Measurements from ENCODE around the gene CALHM6.

The CALHM6 gene

DNA sequence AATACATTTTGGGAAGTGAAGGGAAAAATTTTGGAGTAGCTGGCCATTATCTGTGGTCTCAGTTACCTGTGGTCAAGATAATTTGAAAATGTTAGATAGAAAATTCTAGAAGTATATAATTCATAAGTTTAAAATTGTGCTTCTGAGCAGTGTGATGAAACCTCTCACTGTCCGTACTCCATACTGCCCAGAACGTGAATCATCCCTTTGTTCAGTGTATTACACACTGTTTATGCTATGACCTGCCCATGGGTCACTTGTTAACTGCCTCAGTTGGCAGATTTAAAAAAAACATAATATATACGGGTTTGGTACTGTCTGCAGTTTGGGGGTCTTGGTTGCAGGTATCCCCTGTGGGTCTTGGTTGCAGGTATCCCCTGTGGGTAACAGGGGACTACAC is 46.1 kb downstream of the CALHM6 start:
- H4K8ac ChIP-seq (ENCODE audit: low read depth, low read length): no peak overlapping the region
- H2AFZ ChIP-seq (ENCODE audit: insufficient read depth, low read length, poor library complexity): no peak overlapping the region
- no CpG with 5 or more reads among the region's 3 CpGs for WGBS (ENCODE audit: extremely low coverage, insufficient coverage, insufficient read length)
- H3K79me1 ChIP-seq (ENCODE audit: low read length): peaks cover 3% of the 10 kb centered on the region
- no peak overlapping the region for H2AK5ac ChIP-seq (ENCODE audit: low read length)
- H4K91ac ChIP-seq (ENCODE audit: low read depth, low read length): no peak overlapping the region
- no peak overlapping the region for H3K9ac ChIP-seq (ENCODE audit: low read length)
- no peak overlapping the region for H2BK12ac ChIP-seq (ENCODE audit: low read length)
- H3K36me3 ChIP-seq (ENCODE audit: control insufficient read depth in 1 of 2, insufficient read depth in 2 of 2, low read length in 2 of 2): no peaks in the 10 kb centered on the region
- H3K4me2 ChIP-seq (ENCODE audit: low read length): no peak overlapping the region
- no peak overlapping the region for H3K23ac ChIP-seq (ENCODE audit: low read length)
- H3K4me1 ChIP-seq (ENCODE audit: control insufficient read depth in 1 of 2, insufficient read depth in 2 of 2, low read length in 2 of 2): peaks cover 0 to 4% of the 10 kb centered on the region in 2 experiments
- H3K27ac ChIP-seq (ENCODE audit: low read depth, low read length): no peak overlapping the region
- no peak overlapping the region for H3K18ac ChIP-seq (ENCODE audit: low read length)
- H3K79me2 ChIP-seq (ENCODE audit: control insufficient read depth, insufficient read depth, low read length, poor library complexity): no peaks in the 10 kb centered on the region
- H4K12ac ChIP-seq (ENCODE audit: low read depth, low read length): no peak overlapping the region
- no peak overlapping the region for H3K4me3 ChIP-seq (ENCODE audit: low read depth, low read length)
- H3K14ac ChIP-seq (ENCODE audit: low read length): no peak overlapping the region
- H3K27me3 ChIP-seq (ENCODE audit: insufficient read depth, low read length): no peaks in the 10 kb centered on the region
- no peak for DNase-seq
- no peak overlapping the region for H2BK120ac ChIP-seq (ENCODE audit: insufficient read depth, low read length, poor library complexity)
- H2BK5ac ChIP-seq (ENCODE audit: low read depth, low read length, poor library complexity): no peak overlapping the region
- H3K9me3 ChIP-seq (ENCODE audit: insufficient read depth, low read depth, low read length): no peaks in the 10 kb centered on the region
- no peak overlapping the region for H3K4ac ChIP-seq (ENCODE audit: low read depth, low read length)

DNA sequence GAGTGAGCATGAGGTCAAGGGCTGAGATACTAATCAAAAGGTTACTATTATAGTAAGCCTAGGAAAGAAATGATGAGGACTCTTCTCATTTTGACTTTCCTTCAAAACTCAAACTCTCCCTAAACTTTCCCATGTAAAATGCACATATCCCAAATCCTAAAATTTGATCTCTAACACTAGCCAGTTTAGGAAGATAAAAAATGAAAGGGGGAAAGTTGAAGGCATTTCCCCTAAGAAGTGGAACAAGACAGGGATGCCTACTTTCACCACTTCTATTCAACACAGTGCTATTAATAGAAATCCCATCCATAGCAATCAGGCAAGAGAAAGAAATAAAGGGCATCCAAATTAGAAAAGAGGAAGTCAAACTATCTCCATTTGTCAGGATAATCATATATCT is 47.4 kb downstream of the CALHM6 start:
- H2AFZ ChIP-seq (ENCODE audit: insufficient read depth, low read length, poor library complexity): no peak overlapping the region
- no peak for DNase-seq
- no peak overlapping the region for H3K4ac ChIP-seq (ENCODE audit: low read depth, low read length)
- no peak overlapping the region for H3K27ac ChIP-seq (ENCODE audit: low read depth, low read length)
- no peaks in the 10 kb centered on the region for H3K79me2 ChIP-seq (ENCODE audit: control insufficient read depth, insufficient read depth, low read length, poor library complexity)
- H4K8ac ChIP-seq (ENCODE audit: low read depth, low read length): no peak overlapping the region
- no peak overlapping the region for H3K18ac ChIP-seq (ENCODE audit: low read length)
- no peak overlapping the region for H3K4me3 ChIP-seq (ENCODE audit: low read depth, low read length)
- no peaks in the 10 kb centered on the region for H3K36me3 ChIP-seq (ENCODE audit: control insufficient read depth in 1 of 2, insufficient read depth in 2 of 2, low read length in 2 of 2)
- H3K9ac ChIP-seq (ENCODE audit: low read length): no peak overlapping the region
- no peak overlapping the region for H4K12ac ChIP-seq (ENCODE audit: low read depth, low read length)
- no peak overlapping the region for H3K4me2 ChIP-seq (ENCODE audit: low read length)
- H3K14ac ChIP-seq (ENCODE audit: low read length): no peak overlapping the region
- no peak overlapping the region for H2BK5ac ChIP-seq (ENCODE audit: low read depth, low read length, poor library complexity)
- no peak overlapping the region for H3K23ac ChIP-seq (ENCODE audit: low read length)
- H3K4me1 ChIP-seq (ENCODE audit: control insufficient read depth in 1 of 2, insufficient read depth in 2 of 2, low read length in 2 of 2): peaks cover 0 to 4% of the 10 kb centered on the region in 2 experiments
- H3K79me1 ChIP-seq (ENCODE audit: low read length): peaks cover 3% of the 10 kb centered on the region
- no peak overlapping the region for H2BK120ac ChIP-seq (ENCODE audit: insufficient read depth, low read length, poor library complexity)
- H4K91ac ChIP-seq (ENCODE audit: low read depth, low read length): no peak overlapping the region
- H3K27me3 ChIP-seq (ENCODE audit: insufficient read depth, low read length): no peaks in the 10 kb centered on the region
- H2BK12ac ChIP-seq (ENCODE audit: low read length): no peak overlapping the region
- H2AK5ac ChIP-seq (ENCODE audit: low read length): no peak overlapping the region
- H3K9me3 ChIP-seq (ENCODE audit: insufficient read depth, low read depth, low read length): no peaks in the 10 kb centered on the region

DNA sequence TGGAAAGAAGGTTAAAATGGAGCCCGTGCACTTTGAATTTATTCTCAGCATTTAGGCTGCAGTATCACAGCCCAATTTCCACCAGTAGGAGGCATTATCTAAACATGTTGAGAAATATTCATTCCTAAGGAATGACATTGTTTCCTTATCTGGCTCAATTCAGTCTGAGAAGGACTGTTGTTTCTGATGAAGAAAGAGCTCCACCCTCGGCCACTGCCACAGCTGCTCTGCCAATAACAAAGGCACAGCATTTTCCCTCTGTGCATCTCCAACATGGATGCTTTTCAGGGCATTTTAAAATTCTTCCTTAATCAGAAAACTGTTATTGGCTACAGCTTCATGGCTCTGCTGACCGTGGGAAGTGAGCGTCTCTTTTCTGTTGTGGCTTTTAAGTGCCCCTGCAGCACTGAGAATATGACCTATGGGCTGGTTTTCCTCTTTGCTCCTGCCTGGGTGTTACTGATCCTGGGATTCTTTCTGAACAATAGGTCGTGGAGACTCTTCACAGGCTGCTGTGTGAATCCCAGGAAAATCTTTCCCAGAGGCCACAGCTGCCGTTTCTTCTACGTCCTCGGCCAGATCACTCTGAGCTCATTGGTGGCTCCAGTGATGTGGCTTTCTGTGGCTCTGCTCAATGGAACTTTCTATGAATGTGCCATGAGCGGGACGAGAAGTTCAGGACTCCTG is 50.4 kb downstream of the CALHM6 start, which contains the start of gene CALHM5:
CALHM5 (plus strand) TSS at position 216 of the 687 bp plus-strand sequence; CDS start at position 274, 58 bp downstream.
- no CpG with 5 or more reads among the region's 10 CpGs for WGBS (ENCODE audit: extremely low coverage, insufficient coverage, insufficient read length)
- Histone ChIP-seq H3K27ac (ENCODE audit: low read depth, low read length) (peak within 1 kb of the TSS; percentile 12), H3K9ac (ENCODE audit: low read length) (no peak within 1 kb of the TSS), H4K12ac (ENCODE audit: low read depth, low read length) (no peak within 1 kb of the TSS), H3K79me1 (ENCODE audit: low read length) (peaks cover 3% of the 10 kb centered on the region), H3K4me3 (ENCODE audit: low read depth, low read length) (no peak within 1 kb of the TSS), H3K27me3 (ENCODE audit: insufficient read depth, low read length) (no peaks in the 10 kb centered on the region), H3K36me3 (ENCODE audit: control insufficient read depth in 1 of 2, insufficient read depth in 2 of 2, low read length in 2 of 2) (no peaks in the 10 kb centered on the region), H3K79me2 (ENCODE audit: control insufficient read depth, insufficient read depth, low read length, poor library complexity) (no peaks in the 10 kb centered on the region), H2AFZ (ENCODE audit: insufficient read depth, low read length, poor library complexity) (peak within 1 kb of the TSS; percentile 12), H2BK120ac (ENCODE audit: insufficient read depth, low read length, poor library complexity) (peak within 1 kb of the TSS; percentile 2), H3K9me3 (ENCODE audit: insufficient read depth, low read depth, low read length) (no peaks in the 10 kb centered on the region), H4K8ac (ENCODE audit: low read depth, low read length) (peak within 1 kb of the TSS; percentile 37), H4K91ac (ENCODE audit: low read depth, low read length) (no peak within 1 kb of the TSS), H2BK5ac (ENCODE audit: low read depth, low read length, poor library complexity) (peak within 1 kb of the TSS; percentile 42), H2BK12ac (ENCODE audit: low read length) (peak within 1 kb of the TSS; percentile 37), H3K23ac (ENCODE audit: low read length) (no peak within 1 kb of the TSS), H3K18ac (ENCODE audit: low read length) (no peak within 1 kb of the TSS), H3K4me2 (ENCODE audit: low read length) (peak within 1 kb of the TSS; percentile 4), H3K4ac (ENCODE audit: low read depth, low read length) (no peak within 1 kb of the TSS), H3K14ac (ENCODE audit: low read length) (peak within 1 kb of the TSS; percentile 24), H3K4me1 (ENCODE audit: control insufficient read depth in 1 of 2, insufficient read depth in 2 of 2, low read length in 2 of 2) (peaks cover 0 to 4% of the 10 kb centered on the region in 2 experiments), H2AK5ac (ENCODE audit: low read length) (no peak within 1 kb of the TSS)
- peak; percentile 65 to 95 for DNase-seq

DNA sequence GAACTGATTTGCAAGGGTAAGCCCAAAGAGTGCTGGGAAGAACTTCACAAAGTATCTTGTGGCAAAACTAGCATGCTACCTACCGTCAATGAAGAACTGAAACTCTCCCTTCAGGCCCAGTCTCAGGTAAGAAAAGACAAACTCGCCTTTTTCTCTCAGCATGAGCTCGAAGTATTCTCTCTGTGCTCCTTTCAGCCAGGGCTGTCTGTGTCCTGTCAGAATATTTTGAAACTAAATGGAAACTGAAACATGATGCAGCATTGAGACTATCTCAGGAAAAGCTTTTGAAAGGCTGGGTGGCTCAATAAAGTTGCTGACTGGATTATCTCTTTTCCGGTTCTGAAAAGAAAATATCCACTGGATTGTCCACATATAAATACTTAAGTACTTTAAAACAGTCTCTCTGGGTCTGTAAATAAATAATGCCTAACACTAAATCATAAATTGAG is 51.0 kb downstream of the CALHM6 start:
- H3K4me3 ChIP-seq (ENCODE audit: low read depth, low read length): no peak overlapping the region
- peak overlapping the region; percentile 42 for H2BK5ac ChIP-seq (ENCODE audit: low read depth, low read length, poor library complexity)
- peak overlapping the region; percentile 12 for H3K27ac ChIP-seq (ENCODE audit: low read depth, low read length)
- peaks cover 3% of the 10 kb centered on the region for H3K79me1 ChIP-seq (ENCODE audit: low read length)
- H3K27me3 ChIP-seq (ENCODE audit: insufficient read depth, low read length): no peaks in the 10 kb centered on the region
- H3K18ac ChIP-seq (ENCODE audit: low read length): no peak overlapping the region
- H2BK12ac ChIP-seq (ENCODE audit: low read length): peak overlapping the region; percentile 37
- no peak for DNase-seq
- H4K12ac ChIP-seq (ENCODE audit: low read depth, low read length): no peak overlapping the region
- peaks cover 0 to 4% of the 10 kb centered on the region in 2 experiments for H3K4me1 ChIP-seq (ENCODE audit: control insufficient read depth in 1 of 2, insufficient read depth in 2 of 2, low read length in 2 of 2)
- H4K91ac ChIP-seq (ENCODE audit: low read depth, low read length): no peak overlapping the region
- peak overlapping the region; percentile 12 for H2AFZ ChIP-seq (ENCODE audit: insufficient read depth, low read length, poor library complexity)
- no peaks in the 10 kb centered on the region for H3K36me3 ChIP-seq (ENCODE audit: control insufficient read depth in 1 of 2, insufficient read depth in 2 of 2, low read length in 2 of 2)
- no peak overlapping the region for H3K14ac ChIP-seq (ENCODE audit: low read length)
- WGBS (ENCODE audit: extremely low coverage, insufficient coverage, insufficient read length): no CpG with 5 or more reads among the region's 4 CpGs
- no peak overlapping the region for H3K4me2 ChIP-seq (ENCODE audit: low read length)
- no peak overlapping the region for H3K4ac ChIP-seq (ENCODE audit: low read depth, low read length)
- peak overlapping the region; percentile 37 for H4K8ac ChIP-seq (ENCODE audit: low read depth, low read length)
- H2AK5ac ChIP-seq (ENCODE audit: low read length): no peak overlapping the region
- H3K9ac ChIP-seq (ENCODE audit: low read length): no peak overlapping the region
- H2BK120ac ChIP-seq (ENCODE audit: insufficient read depth, low read length, poor library complexity): peak overlapping the region; percentile 2
- H3K9me3 ChIP-seq (ENCODE audit: insufficient read depth, low read depth, low read length): no peaks in the 10 kb centered on the region
- no peak overlapping the region for H3K23ac ChIP-seq (ENCODE audit: low read length)
- no peaks in the 10 kb centered on the region for H3K79me2 ChIP-seq (ENCODE audit: control insufficient read depth, insufficient read depth, low read length, poor library complexity)

Measured in trophoblast cell (in vitro differentiated cells and primary cell).